Smooth muscle cell (in vitro differentiated cells): Measurements from ENCODE around the gene CTSC. TPM values are rescaled to one million over a fixed set of nuclear protein-coding genes. Genes with fewer than 3 reads are reported as not detected.

ENCODE experiments used
- DNase-seq: peaks from one replicate; lab custom pipeline; 2025; ENCODE audit not compliant: unreplicated experiment; lab: John Stamatoyannopoulos, UW
- H2AFZ ChIP-seq: fragments of 200-600 bp; sonication (generic); 2 replicates; pipeline ENCODE4 v1.6.0; 2016; ENCODE audit warnings: antibody characterized with exemption, low read depth, mild to moderate bottlenecking
- H3F3A ChIP-seq: fragments of 200-600 bp; sonication (generic); 2 replicates; pipeline ENCODE4 v1.6.0; 2017; ENCODE audit warnings: antibody characterized with exemption, low read depth
- H3K27ac ChIP-seq: fragments of 200-600 bp; sonication (generic); 2 replicates; pipeline ENCODE4 v1.5.1; 2016; ENCODE audit warnings: low read depth, mild to moderate bottlenecking
- H3K27me3 ChIP-seq: fragments of 200-600 bp; sonication (generic); 2 replicates; pipeline ENCODE4 v1.6.1; 2016; ENCODE audit warnings: low read depth, mild to moderate bottlenecking
- H3K36me3 ChIP-seq: fragments of 200-600 bp; sonication (generic); 2 replicates; pipeline ENCODE4 v1.5.1; 2016; ENCODE audit warnings: low read depth
- H3K4me1 ChIP-seq: fragments of 200-600 bp; sonication (generic); 2 replicates; pipeline ENCODE4 v1.5.1; 2016; ENCODE audit warnings: low read depth
- H3K4me2 ChIP-seq: fragments of 200-600 bp; sonication (generic); 2 replicates; pipeline ENCODE4 v1.6.0; 2016; ENCODE audit warnings: mild to moderate bottlenecking
- H3K4me3 ChIP-seq: fragments of 200-600 bp; sonication (generic); 2 replicates; pipeline ENCODE4 v1.5.1; 2016; ENCODE audit warnings: mild to moderate bottlenecking
- H3K79me2 ChIP-seq: fragments of 200-600 bp; sonication (generic); 2 replicates; pipeline ENCODE4 v1.6.0; 2016; ENCODE audit warnings: low read depth, mild to moderate bottlenecking
- H3K9ac ChIP-seq: fragments of 200-600 bp; sonication (generic); 2 replicates; pipeline ENCODE4 v1.6.0; 2016; ENCODE audit warnings: low read depth
- H3K9me3 ChIP-seq: fragments of 200-600 bp; sonication (generic); replicated peaks from 2 replicates; pipeline ENCODE4 v1.5.1; 2016; ENCODE audit warnings: low read depth
- H4K20me1 ChIP-seq: fragments of 200-600 bp; sonication (generic); 2 replicates; pipeline ENCODE4 v1.6.0; 2016; ENCODE audit warnings: low read depth
- WGBS: methylation state at CpG from one replicate; pipeline ENCODE4 v1.1.7; 2016; ENCODE audit warnings: low lambda C conversion rate; 5-methylcytosine and 5-hydroxymethylcytosine counted together
- polyA plus RNA-seq: library from polyadenylated mRNA; unstranded; fragments of >200 nt; fragmentation: Nextera tagmentation; extraction: Ambion mirVana; gene quantifications from 2 replicates; pipeline ENCODE4 v1.2.1, GENCODE V29; 2016
- total RNA-seq: library from RNA; depleted of rRNA; stranded (reverse); fragments of >200 nt; gene quantifications from 2 replicates; pipeline ENCODE4 v1.2.3, GENCODE V29; 2014
- TF ChIP-seq, protein P1 (sequence below): fragments of 200-600 bp; sonication (generic); IDR thresholded peaks from 2 replicates; pipeline ENCODE4 v1.5.1; 2017; ENCODE audit warnings: borderline replicate concordance, mild to moderate bottlenecking, antibody characterized with exemption; ENCODE audit not compliant: insufficient read depth, poor library complexity, severe bottlenecking

The CTSC gene
- total and polyA plus RNA-seq, 2 experiments from 2014 or later = 74.3 to 91.8 TPM

DNA sequence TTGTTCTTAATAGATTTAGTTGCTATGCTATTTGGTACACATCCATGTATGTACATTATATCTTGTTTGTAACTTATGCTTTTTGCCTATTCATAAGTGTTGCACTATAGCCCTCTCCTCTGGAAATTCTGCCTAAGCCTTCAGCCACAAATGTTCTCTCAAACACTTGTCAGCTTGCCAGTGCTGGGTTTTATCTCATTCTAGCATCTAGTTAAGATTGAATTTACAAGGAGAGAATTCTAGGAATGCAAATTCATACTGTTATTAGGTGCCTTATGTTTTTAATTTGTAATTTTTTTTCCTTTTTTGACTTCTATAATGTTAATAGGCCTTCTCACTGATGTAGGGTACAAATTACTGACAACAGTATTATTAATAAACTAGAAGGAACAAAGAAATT is 14.6 kb upstream of the CTSC start:
- TF ChIP-seq, protein P1, sequence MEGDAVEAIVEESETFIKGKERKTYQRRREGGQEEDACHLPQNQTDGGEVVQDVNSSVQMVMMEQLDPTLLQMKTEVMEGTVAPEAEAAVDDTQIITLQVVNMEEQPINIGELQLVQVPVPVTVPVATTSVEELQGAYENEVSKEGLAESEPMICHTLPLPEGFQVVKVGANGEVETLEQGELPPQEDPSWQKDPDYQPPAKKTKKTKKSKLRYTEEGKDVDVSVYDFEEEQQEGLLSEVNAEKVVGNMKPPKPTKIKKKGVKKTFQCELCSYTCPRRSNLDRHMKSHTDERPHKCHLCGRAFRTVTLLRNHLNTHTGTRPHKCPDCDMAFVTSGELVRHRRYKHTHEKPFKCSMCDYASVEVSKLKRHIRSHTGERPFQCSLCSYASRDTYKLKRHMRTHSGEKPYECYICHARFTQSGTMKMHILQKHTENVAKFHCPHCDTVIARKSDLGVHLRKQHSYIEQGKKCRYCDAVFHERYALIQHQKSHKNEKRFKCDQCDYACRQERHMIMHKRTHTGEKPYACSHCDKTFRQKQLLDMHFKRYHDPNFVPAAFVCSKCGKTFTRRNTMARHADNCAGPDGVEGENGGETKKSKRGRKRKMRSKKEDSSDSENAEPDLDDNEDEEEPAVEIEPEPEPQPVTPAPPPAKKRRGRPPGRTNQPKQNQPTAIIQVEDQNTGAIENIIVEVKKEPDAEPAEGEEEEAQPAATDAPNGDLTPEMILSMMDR = no peak
- H3K36me3 ChIP-seq = no peaks in the 10 kb centered on the region
- H4K20me1 ChIP-seq = no peaks in the 10 kb centered on the region
- no peaks in the 10 kb centered on the region for H3K79me2 ChIP-seq
- H3K4me2 ChIP-seq = no peak overlapping the region
- no peak overlapping the region for H2AFZ ChIP-seq
- H3F3A ChIP-seq = no peaks in the 10 kb centered on the region
- no peaks in the 10 kb centered on the region for H3K4me1 ChIP-seq
- no peaks in the 10 kb centered on the region for H3K27me3 ChIP-seq
- H3K9ac ChIP-seq = no peak overlapping the region
- no peak overlapping the region for H3K4me3 ChIP-seq
- no peaks in the 10 kb centered on the region for H3K9me3 ChIP-seq
- DNase-seq = no peak
- no peak overlapping the region for H3K27ac ChIP-seq

DNA sequence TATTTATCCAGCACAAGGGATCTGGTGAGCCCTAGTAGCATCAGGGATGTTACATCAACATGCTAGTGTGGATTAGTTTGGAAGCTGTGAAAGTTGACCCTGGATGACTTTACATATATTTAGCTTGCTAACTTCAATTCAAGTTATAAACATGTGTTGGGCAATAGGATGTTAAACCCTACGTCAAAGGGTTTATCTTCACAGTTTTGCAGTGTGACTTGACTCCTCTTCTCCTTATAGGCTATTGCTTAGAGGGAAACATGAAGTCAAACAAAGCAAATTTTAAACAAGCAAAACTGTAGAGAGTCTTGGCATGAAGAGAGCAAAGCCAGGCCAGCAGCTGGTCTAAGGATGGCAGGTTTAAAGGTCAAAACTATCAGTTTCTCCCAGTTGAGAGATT is 11.3 kb upstream of the CTSC start:
- Histone ChIP-seq H3K4me2 (no peak overlapping the region), H3K9me3 (no peaks in the 10 kb centered on the region), H3K36me3 (no peaks in the 10 kb centered on the region), H3K4me3 (no peak overlapping the region), H3K9ac (no peak overlapping the region), H2AFZ (no peak overlapping the region), H3K27me3 (no peaks in the 10 kb centered on the region), H3K27ac (no peak overlapping the region), H4K20me1 (no peaks in the 10 kb centered on the region), H3F3A (no peaks in the 10 kb centered on the region), H3K79me2 (no peaks in the 10 kb centered on the region), H3K4me1 (no peaks in the 10 kb centered on the region)
- TF ChIP-seq, protein P1 = no peak
- WGBS = 49% methylated on average over 1 of the region's 1 CpG
- DNase-seq = no peak

DNA sequence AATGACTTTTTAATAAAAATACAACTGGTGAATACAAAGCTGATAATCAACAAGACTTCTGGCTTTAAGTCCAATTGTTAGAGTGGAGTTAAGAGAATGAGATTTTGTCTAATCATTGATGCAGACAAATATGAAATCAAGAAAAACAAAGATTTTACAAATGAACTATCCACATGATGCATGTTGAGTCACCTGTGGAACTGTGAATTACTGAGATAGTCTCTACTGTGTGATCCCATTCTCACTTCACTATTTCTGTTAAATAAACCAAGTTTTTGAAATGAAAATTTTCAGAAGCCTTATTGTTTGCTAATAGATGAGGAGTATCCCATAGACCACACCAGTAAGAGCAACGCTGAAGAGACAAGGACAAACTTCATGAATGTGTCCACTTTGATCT is 8.4 kb upstream of the CTSC start:
- H3K27me3 ChIP-seq = no peaks in the 10 kb centered on the region
- H2AFZ ChIP-seq = no peak overlapping the region
- H3K27ac ChIP-seq = no peak overlapping the region
- DNase-seq = no peak
- no peaks in the 10 kb centered on the region for H3K9me3 ChIP-seq
- no peaks in the 10 kb centered on the region for H3F3A ChIP-seq
- H3K4me1 ChIP-seq = no peaks in the 10 kb centered on the region
- TF ChIP-seq, protein P1 = no peak
- no peaks in the 10 kb centered on the region for H3K79me2 ChIP-seq
- WGBS = 100% methylated on average over 1 of the region's 1 CpG
- no peaks in the 10 kb centered on the region for H3K36me3 ChIP-seq
- H3K4me3 ChIP-seq = no peak overlapping the region
- H3K4me2 ChIP-seq = no peak overlapping the region
- no peaks in the 10 kb centered on the region for H4K20me1 ChIP-seq
- no peak overlapping the region for H3K9ac ChIP-seq

DNA sequence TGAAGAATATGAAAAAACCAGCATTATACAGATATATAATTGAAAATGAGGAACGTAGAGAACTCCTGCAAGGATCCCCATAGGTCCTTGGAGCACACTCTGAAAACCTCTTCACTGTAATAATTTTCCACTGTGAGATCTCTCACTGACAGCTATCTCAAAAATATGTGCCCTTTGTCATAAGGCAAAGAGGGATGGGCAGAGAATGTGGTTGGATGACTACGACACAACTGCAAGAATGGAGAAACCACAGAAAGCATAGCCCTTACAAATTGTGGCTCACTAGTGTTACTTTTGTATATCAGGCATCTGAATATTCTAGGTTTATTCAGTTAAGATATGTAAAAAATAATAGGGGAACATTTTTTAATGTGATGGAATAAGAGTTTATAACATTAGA is 7.9 kb upstream of the CTSC start:
- no peak for DNase-seq
- H3K4me1 ChIP-seq = no peaks in the 10 kb centered on the region
- no peak overlapping the region for H3K4me2 ChIP-seq
- no peaks in the 10 kb centered on the region for H3K27me3 ChIP-seq
- 57% methylated on average over 2 of the region's 2 CpGs for WGBS
- H2AFZ ChIP-seq = no peak overlapping the region
- no peaks in the 10 kb centered on the region for H3K79me2 ChIP-seq
- H3K9me3 ChIP-seq = no peaks in the 10 kb centered on the region
- H3F3A ChIP-seq = no peaks in the 10 kb centered on the region
- TF ChIP-seq, protein P1 = no peak
- H3K27ac ChIP-seq = no peak overlapping the region
- H3K4me3 ChIP-seq = no peak overlapping the region
- no peaks in the 10 kb centered on the region for H4K20me1 ChIP-seq
- H3K36me3 ChIP-seq = no peaks in the 10 kb centered on the region
- no peak overlapping the region for H3K9ac ChIP-seq
